AG09319 (cell line): ENCODE data around the gene ZSCAN21.

Experiments
- DNase-seq: peaks from one replicate; pipeline ENCODE4 v3.0.0-alpha.2; 2010; ENCODE audit warnings: low read depth; ENCODE audit errors: extremely low read depth
- TF ChIP-seq, protein P1 (sequence below): IDR thresholded peaks from 2 replicates; pipeline ENCODE4 v1.5.1; 2011; ENCODE audit warnings: low read depth, mild to moderate bottlenecking, inconsistent platforms, low read length, moderate library complexity

The ZSCAN21 gene

DNA sequence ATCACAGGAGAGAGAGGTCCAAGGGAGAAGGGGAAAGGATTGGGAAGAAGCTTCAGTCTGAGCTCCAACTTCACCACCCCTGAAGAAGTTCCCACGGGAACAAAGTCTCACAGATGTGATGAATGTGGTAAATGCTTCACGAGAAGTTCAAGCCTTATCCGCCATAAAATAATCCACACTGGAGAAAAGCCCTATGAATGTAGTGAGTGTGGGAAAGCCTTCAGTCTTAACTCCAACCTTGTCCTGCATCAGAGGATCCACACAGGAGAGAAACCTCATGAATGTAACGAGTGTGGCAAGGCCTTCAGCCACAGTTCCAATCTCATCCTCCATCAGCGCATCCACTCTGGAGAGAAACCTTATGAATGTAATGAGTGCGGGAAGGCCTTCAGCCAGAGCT lies 16.0 kb upstream of the ZSCAN21 start:
- TF ChIP-seq, protein P1, sequence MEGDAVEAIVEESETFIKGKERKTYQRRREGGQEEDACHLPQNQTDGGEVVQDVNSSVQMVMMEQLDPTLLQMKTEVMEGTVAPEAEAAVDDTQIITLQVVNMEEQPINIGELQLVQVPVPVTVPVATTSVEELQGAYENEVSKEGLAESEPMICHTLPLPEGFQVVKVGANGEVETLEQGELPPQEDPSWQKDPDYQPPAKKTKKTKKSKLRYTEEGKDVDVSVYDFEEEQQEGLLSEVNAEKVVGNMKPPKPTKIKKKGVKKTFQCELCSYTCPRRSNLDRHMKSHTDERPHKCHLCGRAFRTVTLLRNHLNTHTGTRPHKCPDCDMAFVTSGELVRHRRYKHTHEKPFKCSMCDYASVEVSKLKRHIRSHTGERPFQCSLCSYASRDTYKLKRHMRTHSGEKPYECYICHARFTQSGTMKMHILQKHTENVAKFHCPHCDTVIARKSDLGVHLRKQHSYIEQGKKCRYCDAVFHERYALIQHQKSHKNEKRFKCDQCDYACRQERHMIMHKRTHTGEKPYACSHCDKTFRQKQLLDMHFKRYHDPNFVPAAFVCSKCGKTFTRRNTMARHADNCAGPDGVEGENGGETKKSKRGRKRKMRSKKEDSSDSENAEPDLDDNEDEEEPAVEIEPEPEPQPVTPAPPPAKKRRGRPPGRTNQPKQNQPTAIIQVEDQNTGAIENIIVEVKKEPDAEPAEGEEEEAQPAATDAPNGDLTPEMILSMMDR, result no peak
- no peak for DNase-seq

DNA sequence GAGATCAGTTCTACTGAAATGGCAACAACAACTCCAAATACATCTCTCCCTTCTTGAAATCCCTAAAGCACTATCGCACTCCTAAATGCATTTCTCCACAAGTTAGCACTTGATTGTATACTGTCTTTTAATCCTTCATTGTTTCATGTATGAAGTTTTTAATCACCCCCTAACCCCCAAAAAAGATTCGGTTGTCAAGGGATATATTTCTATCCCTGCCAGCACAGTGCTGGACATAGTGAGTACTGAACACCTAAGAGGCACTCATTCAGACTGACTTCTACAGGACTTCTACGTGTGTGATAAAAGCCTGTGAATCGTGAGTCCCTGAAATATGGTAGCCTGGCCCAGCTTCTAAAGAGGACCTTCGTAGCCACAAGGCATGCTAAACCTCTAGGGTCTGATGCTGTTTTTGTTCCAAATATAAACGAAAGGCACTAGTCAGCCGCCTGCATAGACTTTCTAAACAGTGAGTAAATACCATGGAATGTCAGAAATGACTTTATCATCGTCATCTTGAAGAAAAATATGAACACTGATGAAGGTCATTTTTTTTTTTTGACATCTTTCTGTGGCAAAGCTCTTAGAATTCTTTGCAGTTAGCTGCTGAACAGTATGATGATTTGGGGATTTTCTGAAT lies 14.6 kb upstream of the ZSCAN21 start:
- TF ChIP-seq, protein P1, result no peak
- DNase-seq, result peak; percentile 70

DNA sequence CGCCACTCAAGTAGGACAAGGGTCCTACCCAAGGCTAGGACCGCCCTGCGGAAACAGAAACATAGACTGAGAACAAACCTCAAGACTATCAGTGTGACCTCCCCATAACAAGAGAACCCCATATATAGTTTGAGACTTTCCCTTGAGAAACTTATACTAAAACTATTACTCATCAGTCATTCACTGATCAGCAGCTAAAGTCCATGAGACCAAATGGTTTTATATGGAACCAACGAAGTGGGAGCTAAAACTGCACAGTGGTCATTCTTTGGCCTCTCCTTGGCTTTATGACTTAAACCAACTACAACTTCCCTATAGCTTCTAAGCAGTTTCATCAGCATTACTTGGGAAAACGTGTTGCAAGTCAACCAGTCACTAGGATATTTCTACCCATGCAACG lies 13.7 kb upstream of the ZSCAN21 start:
- TF ChIP-seq, protein P1, result no peak
- DNase-seq, result no peak

DNA sequence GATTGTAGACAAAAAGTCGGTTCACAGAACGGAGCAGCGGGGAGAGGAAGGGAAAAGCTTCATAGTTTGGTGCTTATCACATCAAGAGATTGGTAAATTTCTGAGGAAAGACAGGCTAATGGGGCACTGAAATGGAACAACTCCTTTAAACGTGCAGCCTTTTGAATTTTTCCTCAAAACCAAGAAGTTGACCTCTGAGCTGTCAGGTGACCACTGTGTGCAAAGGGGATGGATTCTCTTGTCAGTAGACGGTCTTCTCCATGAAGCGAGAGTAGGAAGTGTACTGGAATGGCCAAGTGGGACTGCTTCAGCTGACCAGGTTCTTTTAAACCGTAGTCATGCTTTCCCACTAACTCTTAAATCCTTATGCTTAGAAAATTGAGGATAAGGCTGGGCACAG lies 11.2 kb upstream of the ZSCAN21 start:
- DNase-seq, result no peak
- TF ChIP-seq, protein P1, result no peak

DNA sequence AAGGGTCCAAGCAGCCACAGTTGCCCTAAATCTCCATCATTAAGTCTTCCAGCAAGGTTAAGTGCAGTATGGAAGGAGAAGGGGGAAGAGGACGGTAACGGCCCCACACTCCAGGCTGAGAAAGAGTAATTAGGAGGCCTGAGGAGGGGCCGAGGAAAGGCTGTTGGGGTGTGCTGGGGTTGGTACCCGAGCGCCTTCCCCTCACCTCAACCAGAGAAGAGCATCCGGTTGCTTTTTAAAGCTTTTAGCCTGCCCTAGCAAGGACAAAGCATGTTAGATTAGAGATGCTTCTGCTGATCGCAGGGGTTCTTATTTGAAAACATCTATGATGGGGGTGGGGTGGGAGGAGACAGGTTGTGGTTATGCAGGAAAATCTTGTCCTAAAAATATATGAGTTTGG lies 9.0 kb upstream of the ZSCAN21 start:
- no peak for DNase-seq
- TF ChIP-seq, protein P1, result no peak

DNA sequence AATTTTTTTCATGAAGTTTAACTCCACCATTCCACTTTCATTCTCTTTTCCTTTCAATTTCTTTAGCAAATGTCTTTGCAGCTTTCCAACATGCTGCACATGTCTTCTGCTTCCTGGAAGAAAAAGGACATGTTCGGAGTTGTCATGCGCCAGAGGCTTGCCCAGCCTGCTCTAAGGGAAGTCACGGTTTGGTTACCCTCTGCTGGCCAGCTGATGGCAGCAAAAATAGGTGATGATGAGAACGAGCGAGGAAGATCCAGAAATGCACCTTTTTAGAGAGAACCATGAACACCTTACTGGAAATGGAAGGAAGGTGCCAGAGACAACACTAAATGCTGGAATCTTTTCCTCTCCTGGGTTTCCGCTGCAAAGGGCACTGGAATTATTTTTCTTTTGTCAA lies 4.9 kb upstream of the ZSCAN21 start:
- DNase-seq, result no peak

DNA sequence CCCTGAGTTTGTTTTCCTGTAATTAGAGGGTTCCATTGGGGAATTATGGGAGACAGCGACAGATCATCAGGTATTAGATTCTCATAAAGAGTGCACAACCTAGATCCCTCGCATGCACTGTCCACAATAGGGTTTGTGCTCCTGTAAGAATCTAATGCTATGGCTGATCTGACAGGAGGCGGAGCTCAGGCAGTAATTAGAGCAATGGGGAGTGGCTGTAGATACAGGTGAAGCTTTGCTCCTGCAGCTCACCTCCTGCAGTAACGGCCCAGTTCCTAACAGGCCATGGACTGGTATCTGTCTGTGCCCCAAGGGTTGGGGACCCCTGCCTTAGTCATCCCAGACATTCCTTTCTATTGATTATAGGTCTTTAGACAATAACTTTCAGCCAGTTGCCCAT lies 894 bp upstream of the ZSCAN21 start:
- no peak for DNase-seq
- TF ChIP-seq, protein P1, result no peak

More for the DNA sequence above, 4.9 kb upstream of the ZSCAN21 start:
- TF ChIP-seq, protein P1, result no peak
